ENCODE results near the gene GPR62.

GRCh38 chr3:52004163-52004787 lies 49.1 kb downstream of the GPR62 start:
- TF ChIP-seq POLR2A (IDR thresholded peaks at IDR 0.05), result no peak
- TF ChIP-seq, protein P1, sequence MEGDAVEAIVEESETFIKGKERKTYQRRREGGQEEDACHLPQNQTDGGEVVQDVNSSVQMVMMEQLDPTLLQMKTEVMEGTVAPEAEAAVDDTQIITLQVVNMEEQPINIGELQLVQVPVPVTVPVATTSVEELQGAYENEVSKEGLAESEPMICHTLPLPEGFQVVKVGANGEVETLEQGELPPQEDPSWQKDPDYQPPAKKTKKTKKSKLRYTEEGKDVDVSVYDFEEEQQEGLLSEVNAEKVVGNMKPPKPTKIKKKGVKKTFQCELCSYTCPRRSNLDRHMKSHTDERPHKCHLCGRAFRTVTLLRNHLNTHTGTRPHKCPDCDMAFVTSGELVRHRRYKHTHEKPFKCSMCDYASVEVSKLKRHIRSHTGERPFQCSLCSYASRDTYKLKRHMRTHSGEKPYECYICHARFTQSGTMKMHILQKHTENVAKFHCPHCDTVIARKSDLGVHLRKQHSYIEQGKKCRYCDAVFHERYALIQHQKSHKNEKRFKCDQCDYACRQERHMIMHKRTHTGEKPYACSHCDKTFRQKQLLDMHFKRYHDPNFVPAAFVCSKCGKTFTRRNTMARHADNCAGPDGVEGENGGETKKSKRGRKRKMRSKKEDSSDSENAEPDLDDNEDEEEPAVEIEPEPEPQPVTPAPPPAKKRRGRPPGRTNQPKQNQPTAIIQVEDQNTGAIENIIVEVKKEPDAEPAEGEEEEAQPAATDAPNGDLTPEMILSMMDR (IDR thresholded peaks at IDR 0.05), result peak in 1 of 6 experiments; percentile 26
